ENCODE results near the gene ADM.

ADM gene

GRCh38 chr11:10322830-10323792, 18.2 kb downstream of the ADM start:
- H3K36me3 ChIP-seq (ENCODE audit: control insufficient read depth, insufficient read depth, low read length) = no peaks in the 10 kb centered on the region
- H3K27me3 ChIP-seq (ENCODE audit: control insufficient read depth, insufficient read depth, low read length) = no peaks in the 10 kb centered on the region
- H3K9me3 ChIP-seq (ENCODE audit: control insufficient read depth, insufficient read depth, low read length) = no peaks in the 10 kb centered on the region
- H3K27ac ChIP-seq (ENCODE audit: low read length) = no peak overlapping the region
- 100% methylated on average over 1 of the region's 8 CpGs for WGBS (ENCODE audit: insufficient coverage, insufficient read length)
- H3K4me3 ChIP-seq (ENCODE audit: low read length) = no peak overlapping the region
- DNase-seq (ENCODE audit: low read depth, low spot score) = no peak
- peaks cover 3% of the 10 kb centered on the region for H3K4me1 ChIP-seq (ENCODE audit: control insufficient read depth, insufficient read depth, low read length)

GRCh38 chr11:10323793-10324170, 18.9 kb downstream of the ADM start:
- Histone ChIP-seq H3K27ac (ENCODE audit: low read length) (no peak overlapping the region), H3K4me1 (ENCODE audit: control insufficient read depth, insufficient read depth, low read length) (peaks cover 1% of the 10 kb centered on the region; the same call in 1 of the 2 replicates), H3K36me3 (ENCODE audit: control insufficient read depth, insufficient read depth, low read length) (no peaks in the 10 kb centered on the region), H3K4me3 (ENCODE audit: low read length) (no peak overlapping the region), H3K9me3 (ENCODE audit: control insufficient read depth, insufficient read depth, low read length) (no peaks in the 10 kb centered on the region), H3K27me3 (ENCODE audit: control insufficient read depth, insufficient read depth, low read length) (no peaks in the 10 kb centered on the region)
- no CpG with 5 or more reads among the region's 1 CpG for WGBS (ENCODE audit: insufficient coverage, insufficient read length)
- DNase-seq (ENCODE audit: low read depth, low spot score) = no peak

- no peaks in the 10 kb centered on the region for H3K36me3 ChIP-seq (ENCODE audit: control insufficient read depth, insufficient read depth, low read length)
- DNase-seq (ENCODE audit: low read depth, low spot score) = no peak
- H3K4me3 ChIP-seq (ENCODE audit: low read length) = no peak overlapping the region
- no peaks in the 10 kb centered on the region for H3K27me3 ChIP-seq (ENCODE audit: control insufficient read depth, insufficient read depth, low read length)
- no peaks in the 10 kb centered on the region for H3K9me3 ChIP-seq (ENCODE audit: control insufficient read depth, insufficient read depth, low read length)
- no peak overlapping the region for H3K27ac ChIP-seq (ENCODE audit: low read length)
- peaks cover 1% of the 10 kb centered on the region; the same call in 1 of the 2 replicates for H3K4me1 ChIP-seq (ENCODE audit: control insufficient read depth, insufficient read depth, low read length)
- WGBS (ENCODE audit: insufficient coverage, insufficient read length) = no CpG with 5 or more reads among the region's 3 CpGs
Observed at GRCh38 chr11:10324474-10324873, 19.6 kb downstream of the ADM start.

- WGBS (ENCODE audit: insufficient coverage, insufficient read length) = no CpG with 5 or more reads among the region's 6 CpGs
- Histone ChIP-seq H3K9me3 (ENCODE audit: control insufficient read depth, insufficient read depth, low read length) (no peaks in the 10 kb centered on the region), H3K4me1 (ENCODE audit: control insufficient read depth, insufficient read depth, low read length) (peaks cover 1% of the 10 kb centered on the region; the same call in 1 of the 2 replicates), H3K4me3 (ENCODE audit: low read length) (no peak overlapping the region), H3K27me3 (ENCODE audit: control insufficient read depth, insufficient read depth, low read length) (no peaks in the 10 kb centered on the region), H3K36me3 (ENCODE audit: control insufficient read depth, insufficient read depth, low read length) (no peaks in the 10 kb centered on the region), H3K27ac (ENCODE audit: low read length) (no peak overlapping the region)
- DNase-seq (ENCODE audit: low read depth, low spot score) = no peak
Observed at GRCh38 chr11:10325277-10326011, 20.6 kb downstream of the ADM start.

GRCh38 chr11:10326012-10326964, 21.4 kb downstream of the ADM start:
- Histone ChIP-seq H3K27me3 (ENCODE audit: control insufficient read depth, insufficient read depth, low read length) (no peaks in the 10 kb centered on the region), H3K4me3 (ENCODE audit: low read length) (no peak overlapping the region), H3K27ac (ENCODE audit: low read length) (no peak overlapping the region), H3K36me3 (ENCODE audit: control insufficient read depth, insufficient read depth, low read length) (no peaks in the 10 kb centered on the region), H3K9me3 (ENCODE audit: control insufficient read depth, insufficient read depth, low read length) (no peaks in the 10 kb centered on the region), H3K4me1 (ENCODE audit: control insufficient read depth, insufficient read depth, low read length) (peaks cover 1% of the 10 kb centered on the region; the same call in 1 of the 2 replicates)
- WGBS (ENCODE audit: insufficient coverage, insufficient read length) = no CpG with 5 or more reads among the region's 2 CpGs
- no peak for DNase-seq (ENCODE audit: low read depth, low spot score)

GRCh38 chr11:10327254-10327653, 22.4 kb downstream of the ADM start:
- no peak for DNase-seq (ENCODE audit: low read depth, low spot score)
- Histone ChIP-seq H3K27me3 (ENCODE audit: control insufficient read depth, insufficient read depth, low read length) (no peaks in the 10 kb centered on the region), H3K9me3 (ENCODE audit: control insufficient read depth, insufficient read depth, low read length) (no peaks in the 10 kb centered on the region), H3K4me3 (ENCODE audit: low read length) (no peak overlapping the region), H3K36me3 (ENCODE audit: control insufficient read depth, insufficient read depth, low read length) (no peaks in the 10 kb centered on the region), H3K4me1 (ENCODE audit: control insufficient read depth, insufficient read depth, low read length) (peaks cover 1% of the 10 kb centered on the region; the same call in 1 of the 2 replicates), H3K27ac (ENCODE audit: low read length) (no peak overlapping the region)

- H3K4me3 ChIP-seq (ENCODE audit: low read length) = no peak overlapping the region
Observed at GRCh38 chr11:10328314-10329098, 23.6 kb downstream of the ADM start.

GRCh38 chr11:10329356-10329755, 24.5 kb downstream of the ADM start:
- H3K36me3 ChIP-seq (ENCODE audit: control insufficient read depth, insufficient read depth, low read length) = no peaks in the 10 kb centered on the region
- H3K9me3 ChIP-seq (ENCODE audit: control insufficient read depth, insufficient read depth, low read length) = no peaks in the 10 kb centered on the region
- WGBS (ENCODE audit: insufficient coverage, insufficient read length) = no CpG with 5 or more reads among the region's 2 CpGs
- H3K27me3 ChIP-seq (ENCODE audit: control insufficient read depth, insufficient read depth, low read length) = no peaks in the 10 kb centered on the region
- DNase-seq (ENCODE audit: low read depth, low spot score) = no peak
- H3K4me3 ChIP-seq (ENCODE audit: low read length) = no peak overlapping the region
- no peaks in the 10 kb centered on the region; the same call in 1 of the 2 replicates for H3K4me1 ChIP-seq (ENCODE audit: control insufficient read depth, insufficient read depth, low read length)
- no peak overlapping the region for H3K27ac ChIP-seq (ENCODE audit: low read length)

More at GRCh38 chr11:10328314-10329098, 23.6 kb downstream of the ADM start:
- H3K27ac ChIP-seq (ENCODE audit: low read length) = no peak overlapping the region
- no peaks in the 10 kb centered on the region for H3K27me3 ChIP-seq (ENCODE audit: control insufficient read depth, insufficient read depth, low read length)
- no CpG with 5 or more reads among the region's 3 CpGs for WGBS (ENCODE audit: insufficient coverage, insufficient read length)
- H3K9me3 ChIP-seq (ENCODE audit: control insufficient read depth, insufficient read depth, low read length) = no peaks in the 10 kb centered on the region
- H3K4me1 ChIP-seq (ENCODE audit: control insufficient read depth, insufficient read depth, low read length) = peaks cover 1% of the 10 kb centered on the region; the same call in 1 of the 2 replicates
- no peaks in the 10 kb centered on the region for H3K36me3 ChIP-seq (ENCODE audit: control insufficient read depth, insufficient read depth, low read length)
- no peak for DNase-seq (ENCODE audit: low read depth, low spot score)

GRCh38 chr11:10329935-10330334, 25.1 kb downstream of the ADM start:
- no peak for DNase-seq (ENCODE audit: low read depth, low spot score)
- no peak overlapping the region for H3K27ac ChIP-seq (ENCODE audit: low read length)

More at GRCh38 chr11:10329935-10330334, 25.1 kb downstream of the ADM start:
- Histone ChIP-seq H3K27me3 (ENCODE audit: control insufficient read depth, insufficient read depth, low read length) (no peaks in the 10 kb centered on the region), H3K4me1 (ENCODE audit: control insufficient read depth, insufficient read depth, low read length) (no peaks in the 10 kb centered on the region; the same call in 1 of the 2 replicates), H3K4me3 (ENCODE audit: low read length) (no peak overlapping the region), H3K36me3 (ENCODE audit: control insufficient read depth, insufficient read depth, low read length) (no peaks in the 10 kb centered on the region), H3K9me3 (ENCODE audit: control insufficient read depth, insufficient read depth, low read length) (no peaks in the 10 kb centered on the region)
- WGBS (ENCODE audit: insufficient coverage, insufficient read length) = no CpG with 5 or more reads among the region's 2 CpGs
